HepG2 (cell line): ENCODE results near the gene DHX34. TPM values are rescaled to one million over a fixed set of nuclear protein-coding genes. Genes with fewer than 3 reads are reported as not detected.

Experiments used
- CREB1 ChIP-seq, 2 experiments: fragments of 450-650 bp in 1 of 2; IDR thresholded peaks; 2 replicates each; pipeline ENCODE4 v1.6.1; 2016 to 2017; ENCODE audit warnings: control low read depth in 1 of 2, mild to moderate bottlenecking in 1 of 2, missing compliant biosample characterization in 1 of 2, missing genetic modification characterization in 1 of 2
- FOSL2 ChIP-seq: sonication (generic); formaldehyde crosslinking; IDR thresholded peaks from 2 replicates; pipeline ENCODE4 v1.4.0; 2020; ENCODE audit warnings: missing genetic modification reagents
- FOXP1 ChIP-seq, 2 experiments: fragments of 450-650 bp in 1 of 2; IDR thresholded peaks; 2 replicates each; pipeline ENCODE4 v1.6.1; 2017 to 2018; ENCODE audit warnings: antibody characterized with exemption in 1 of 2
- FUBP1 ChIP-seq: sonication (generic); formaldehyde crosslinking; IDR thresholded peaks from 2 replicates; pipeline ENCODE4 v1.5.1; 2020; ENCODE audit warnings: missing genetic modification reagents, mild to moderate bottlenecking, borderline replicate concordance
- HOXA3 ChIP-seq: sonication (generic); formaldehyde crosslinking; IDR thresholded peaks from 2 replicates; pipeline ENCODE4 v1.5.0; 2020; ENCODE audit warnings: missing genetic modification reagents
- MAFF ChIP-seq: IDR thresholded peaks from 2 replicates; pipeline ENCODE4 v1.6.1; 2011; ENCODE audit warnings: low read depth, low read length, improper control_type of control experiment
- MIER3 ChIP-seq: IDR thresholded peaks from 2 replicates; pipeline ENCODE4 v1.6.1; 2016; ENCODE audit warnings: missing compliant biosample characterization, borderline replicate concordance
- NCOA2 ChIP-seq: sonication (generic); formaldehyde crosslinking; IDR thresholded peaks from 2 replicates; pipeline ENCODE4 v1.8.0; 2022; ENCODE audit warnings: inconsistent platforms
- NPAS2 ChIP-seq: sonication (generic); formaldehyde crosslinking; IDR thresholded peaks from 2 replicates; pipeline ENCODE4 v1.8.0; 2022; ENCODE audit warnings: mild to moderate bottlenecking, missing genetic modification reagents, borderline replicate concordance
- ONECUT2 ChIP-seq: sonication (generic); formaldehyde crosslinking; IDR thresholded peaks from 2 replicates; pipeline ENCODE4 v1.4.0; 2020; ENCODE audit warnings: missing genetic modification reagents
- PATZ1 ChIP-seq: sonication (generic); formaldehyde crosslinking; IDR thresholded peaks from 2 replicates; pipeline ENCODE4 v1.4.0; 2020; ENCODE audit warnings: missing genetic modification reagents
- RBFOX2 ChIP-seq: fragments of 200-400 bp; formaldehyde crosslinking; IDR thresholded peaks from 2 replicates; pipeline ENCODE4 v1.6.1; 2017; ENCODE audit warnings: low read depth, mild to moderate bottlenecking, low read length
- SPEN ChIP-seq: sonication (generic); formaldehyde crosslinking; IDR thresholded peaks from 2 replicates; pipeline ENCODE4 v1.5.1; 2020; ENCODE audit warnings: low read depth, mild to moderate bottlenecking, missing genetic modification reagents
- SRF ChIP-seq: IDR thresholded peaks from 2 replicates; pipeline ENCODE4 v1.6.1; 2011; ENCODE audit warnings: mild to moderate bottlenecking, low read depth, low read length, moderate library complexity
- STAT5B ChIP-seq: sonication (generic); formaldehyde crosslinking; IDR thresholded peaks from 2 replicates; pipeline ENCODE4 v1.4.0; 2020; ENCODE audit warnings: missing genetic modification reagents
- TCF12 ChIP-seq, 2 experiments: fragments of 450-650 bp in 1 of 2; sonication (generic) in 1 of 2; formaldehyde crosslinking in 1 of 2; IDR thresholded peaks; 2 replicates each; pipeline versions ENCODE4 v1.6.1 to v1.8.0; 2017 to 2022; ENCODE audit warnings: antibody characterized with exemption in 1 of 2, mild to moderate bottlenecking in 1 of 2, missing genetic modification reagents in 1 of 2, moderate library complexity in 1 of 2
- THAP11 ChIP-seq: IDR thresholded peaks from 2 replicates; pipeline ENCODE4 v1.6.1; 2016; ENCODE audit warnings: missing biosample characterization, missing genetic modification reagents
- ZNF264 ChIP-seq: sonication (generic); formaldehyde crosslinking; IDR thresholded peaks from 2 replicates; pipeline ENCODE4 v1.4.0; 2020; ENCODE audit warnings: missing genetic modification reagents
- ZNF335 ChIP-seq: sonication (generic); formaldehyde crosslinking; IDR thresholded peaks from 2 replicates; pipeline ENCODE4 v1.4.0; 2020; ENCODE audit warnings: missing genetic modification reagents
- ZNF468 ChIP-seq: sonication (generic); formaldehyde crosslinking; IDR thresholded peaks from 2 replicates; pipeline ENCODE4 v1.8.0; 2022; ENCODE audit warnings: mild to moderate bottlenecking, moderate library complexity, missing genetic modification reagents
- ZNF605 ChIP-seq: sonication (generic); formaldehyde crosslinking; IDR thresholded peaks from 2 replicates; pipeline ENCODE4 v1.8.0; 2022; ENCODE audit warnings: mild to moderate bottlenecking, missing genetic modification reagents
- ZNF816 ChIP-seq: sonication (generic); formaldehyde crosslinking; IDR thresholded peaks from 2 replicates; pipeline ENCODE4 v1.8.0; 2022; ENCODE audit warnings: missing genetic modification reagents, mild to moderate bottlenecking, borderline replicate concordance
- polyA plus RNA-seq, 8 experiments: library from polyadenylated mRNA; depleted of rRNA in 3 of 8; stranded (reverse) in 7 of 8; unstranded in 1 of 8; fragments of >200 nt; fragmentation: Illumina TruSeq in 4 of 8; extraction: Trizol in 4 of 8; gene quantifications; 2 replicates each; pipeline versions ENCODE4 v1.2.1 to v1.2.3, GENCODE V29; 2011 to 2016; ENCODE audit warnings: low read depth in 4 of 8, missing spikeins in 1 of 8, mixed read lengths in 1 of 8; ENCODE audit not compliant: insufficient read depth in 1 of 8
- total RNA-seq, 5 experiments: library from RNA; depleted of rRNA; stranded (reverse); fragments of >200 nt; fragmentation: Illumina TruSeq; extraction: Trizol; gene quantifications; 2 replicates each; pipeline ENCODE4 v1.2.3, GENCODE V29; 2016; ENCODE audit warnings: low read depth in 1 of 5
- TF ChIP-seq, protein P1 (sequence below): sonication (generic); formaldehyde crosslinking; IDR thresholded peaks from 2 replicates; pipeline ENCODE4 v1.4.0; 2020; ENCODE audit warnings: missing genetic modification reagents
- TF ChIP-seq, protein P2 (sequence below): sonication (generic); formaldehyde crosslinking; IDR thresholded peaks from 2 replicates; pipeline ENCODE4 v1.4.0; 2020; ENCODE audit warnings: missing genetic modification reagents

DHX34 gene
- total and polyA plus RNA-seq, 2 of the 13 experiments (the other 11 are each of a cell fraction or from before 2014, with no cell fraction given): 9.2 to 12.0 TPM

DNA sequence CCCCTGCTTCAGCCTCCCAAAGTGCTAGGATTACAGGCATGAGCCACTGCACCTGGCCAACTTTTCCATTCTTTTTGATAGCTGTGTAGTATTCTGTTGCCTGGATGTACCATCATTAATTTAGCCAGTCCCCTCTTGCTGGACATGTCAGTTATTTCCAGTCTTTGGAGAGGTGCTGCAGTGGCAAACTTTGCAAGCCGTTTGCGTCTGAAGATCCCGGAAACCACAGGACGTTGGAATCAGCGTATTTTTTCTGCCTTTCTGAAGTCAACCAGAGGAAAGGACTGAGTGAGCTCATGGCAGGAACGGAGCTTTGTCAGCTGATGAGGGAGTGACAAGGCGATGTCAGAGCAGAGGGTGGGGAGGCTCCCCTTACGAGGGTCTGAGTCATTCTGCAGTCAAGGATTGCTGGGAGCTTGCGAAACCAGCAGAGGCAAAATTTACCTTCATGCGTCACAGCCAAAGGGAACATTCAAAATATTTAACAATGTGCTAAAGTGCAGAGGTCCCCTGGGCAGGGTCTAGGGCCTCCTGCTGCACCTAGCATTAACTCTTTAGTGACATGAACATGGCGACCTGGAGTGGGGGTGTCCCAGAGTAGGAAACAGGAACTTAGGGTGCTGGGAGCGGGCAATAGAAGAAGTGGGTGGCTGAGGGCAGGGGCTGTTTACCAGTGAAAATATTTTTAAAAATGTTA is 33.8 kb upstream of the DHX34 start (continued):
- TF ChIP-seq FUBP1: no peak
- TF ChIP-seq FOSL2 (CRISPR knock-in tag): peak; percentile 100
- peak; percentile 87 for TF ChIP-seq NCOA2 (CRISPR knock-in tag)
- TF ChIP-seq ZNF816 (CRISPR knock-in tag): peak; percentile 80; the same call in 1 of the 2 replicates
- TF ChIP-seq MIER3 (CRISPR knock-in tag): peak; percentile 90
- TF ChIP-seq CREB1 (IDR thresholded peaks at IDR 0.05): peak; percentile 89
- peak; percentile 92 for TF ChIP-seq CREB1 (CRISPR knock-in tag; IDR thresholded peaks at IDR 0.05)
- TF ChIP-seq TCF12 (IDR thresholded peaks at IDR 0.05): no peak
- 0 out of 2 replicates have a peak, but pooled peaks have one; percentile 10 for TF ChIP-seq TCF12 (CRISPR knock-in tag; IDR thresholded peaks at IDR 0.05)
- peak; percentile 76 for TF ChIP-seq PATZ1
- peak; percentile 99 for TF ChIP-seq HOXA3 (CRISPR knock-in tag)
- TF ChIP-seq, protein P1, sequence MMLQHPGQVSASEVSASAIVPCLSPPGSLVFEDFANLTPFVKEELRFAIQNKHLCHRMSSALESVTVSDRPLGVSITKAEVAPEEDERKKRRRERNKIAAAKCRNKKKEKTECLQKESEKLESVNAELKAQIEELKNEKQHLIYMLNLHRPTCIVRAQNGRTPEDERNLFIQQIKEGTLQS (CRISPR knock-in tag): peak; percentile 97
- peak; percentile 62 for TF ChIP-seq MAFF
- TF ChIP-seq FOXP1 (IDR thresholded peaks at IDR 0.05): no peak
- TF ChIP-seq FOXP1 (CRISPR knock-in tag; IDR thresholded peaks at IDR 0.05): peak; percentile 72; the same call in 1 of the 2 replicates
- no peak for TF ChIP-seq NPAS2 (CRISPR knock-in tag)
- TF ChIP-seq SRF: peak; percentile 30; the same call in 1 of the 2 replicates
- no peak for TF ChIP-seq STAT5B
- no peak for TF ChIP-seq ONECUT2
- TF ChIP-seq, protein P2, sequence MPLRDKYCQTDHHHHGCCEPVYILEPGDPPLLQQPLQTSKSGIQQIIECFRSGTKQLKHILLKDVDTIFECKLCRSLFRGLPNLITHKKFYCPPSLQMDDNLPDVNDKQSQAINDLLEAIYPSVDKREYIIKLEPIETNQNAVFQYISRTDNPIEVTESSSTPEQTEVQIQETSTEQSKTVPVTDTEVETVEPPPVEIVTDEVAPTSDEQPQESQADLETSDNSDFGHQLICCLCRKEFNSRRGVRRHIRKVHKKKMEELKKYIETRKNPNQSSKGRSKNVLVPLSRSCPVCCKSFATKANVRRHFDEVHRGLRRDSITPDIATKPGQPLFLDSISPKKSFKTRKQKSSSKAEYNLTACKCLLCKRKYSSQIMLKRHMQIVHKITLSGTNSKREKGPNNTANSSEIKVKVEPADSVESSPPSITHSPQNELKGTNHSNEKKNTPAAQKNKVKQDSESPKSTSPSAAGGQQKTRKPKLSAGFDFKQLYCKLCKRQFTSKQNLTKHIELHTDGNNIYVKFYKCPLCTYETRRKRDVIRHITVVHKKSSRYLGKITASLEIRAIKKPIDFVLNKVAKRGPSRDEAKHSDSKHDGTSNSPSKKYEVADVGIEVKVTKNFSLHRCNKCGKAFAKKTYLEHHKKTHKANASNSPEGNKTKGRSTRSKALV (CRISPR knock-in tag): peak; percentile 48; the same call in 1 of the 2 replicates
- peak; percentile 76; the same call in 1 of the 2 replicates for TF ChIP-seq THAP11
- TF ChIP-seq ZNF605 (CRISPR knock-in tag): peak; percentile 61; the same call in 1 of the 2 replicates
- peak; percentile 80; the same call in 1 of the 2 replicates for TF ChIP-seq SPEN
- no peak for TF ChIP-seq ZNF468 (CRISPR knock-in tag)
- peak; percentile 77; the same call in 1 of the 2 replicates for TF ChIP-seq ZNF264
- no peak for TF ChIP-seq RBFOX2
- peak; percentile 86; the same call in 1 of the 2 replicates for TF ChIP-seq ZNF335 (CRISPR knock-in tag)
